GM18520 (cell line): ENCODE results near the gene SOCS4.
A peak's percentile ranks its signal among the peaks of the same experiment; 100 is the strongest.
"Not testable (repeated sequence)": the region's sequence is repeated elsewhere in the genome, so short reads cannot be mapped to it uniquely, and the experiment has no call there.

Experiments
- ATAC-seq: cut with Tn5 transposase; IDR thresholded peaks from one replicate; pipeline ENCODE4 v1.9.1; 2021; ENCODE audit not compliant: unreplicated experiment

SOCS4 gene, protein sequence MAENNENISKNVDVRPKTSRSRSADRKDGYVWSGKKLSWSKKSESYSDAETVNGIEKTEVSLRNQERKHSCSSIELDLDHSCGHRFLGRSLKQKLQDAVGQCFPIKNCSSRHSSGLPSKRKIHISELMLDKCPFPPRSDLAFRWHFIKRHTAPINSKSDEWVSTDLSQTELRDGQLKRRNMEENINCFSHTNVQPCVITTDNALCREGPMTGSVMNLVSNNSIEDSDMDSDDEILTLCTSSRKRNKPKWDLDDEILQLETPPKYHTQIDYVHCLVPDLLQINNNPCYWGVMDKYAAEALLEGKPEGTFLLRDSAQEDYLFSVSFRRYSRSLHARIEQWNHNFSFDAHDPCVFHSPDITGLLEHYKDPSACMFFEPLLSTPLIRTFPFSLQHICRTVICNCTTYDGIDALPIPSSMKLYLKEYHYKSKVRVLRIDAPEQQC

DNA sequence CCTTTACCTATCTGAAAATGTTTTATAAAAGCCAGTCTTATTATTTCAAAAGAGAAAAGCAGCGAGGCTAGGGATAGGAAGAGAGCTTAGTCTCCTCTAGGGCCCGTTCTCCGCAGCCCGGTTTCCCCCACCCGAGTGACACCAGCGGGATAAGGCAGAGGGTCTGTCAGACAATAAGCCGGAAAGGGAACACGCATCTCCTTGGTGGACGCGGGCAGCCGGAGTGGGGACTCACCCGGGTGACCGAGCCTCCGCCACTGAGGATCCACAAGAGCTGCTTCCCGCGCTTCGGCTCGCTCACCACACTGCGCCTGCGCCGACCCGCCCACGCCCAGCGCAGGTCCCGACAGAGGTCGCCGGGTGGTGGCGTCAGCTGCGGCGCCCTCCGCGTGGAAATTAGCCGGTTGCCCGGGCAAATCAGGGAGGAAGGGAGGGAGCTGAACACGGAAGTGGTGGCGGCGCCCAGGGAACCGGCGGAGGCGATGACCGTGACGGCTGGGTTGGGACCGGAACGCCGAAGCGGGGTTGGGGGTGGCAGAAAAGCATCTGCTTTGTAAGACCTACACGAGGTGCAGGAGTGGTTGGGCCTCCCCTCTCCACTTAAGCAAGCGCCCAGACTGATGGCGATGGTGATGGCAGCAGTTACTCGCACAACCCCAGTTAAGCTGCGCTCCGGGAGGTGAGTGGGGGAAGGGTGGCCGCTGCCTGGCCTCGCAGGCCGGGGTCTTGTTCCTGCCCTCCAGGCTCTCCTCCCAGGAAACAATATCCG, at the start of gene SOCS4, which contains the start of gene WDHD1:
TSS of gene SOCS4 (plus strand) at position 444 of the 769 bp plus-strand sequence. CDS start 15,806 bp downstream, outside the sequence.
TSS of gene WDHD1 (minus strand) at position 307 of the 769 bp plus-strand sequence. CDS start 312 bp downstream, outside the sequence.
- peak; percentile 79 for ATAC-seq

GRCh38 chr14:54979039-54979438, 48.0 kb upstream of the SOCS4 start:
- ATAC-seq, result no peak

DNA sequence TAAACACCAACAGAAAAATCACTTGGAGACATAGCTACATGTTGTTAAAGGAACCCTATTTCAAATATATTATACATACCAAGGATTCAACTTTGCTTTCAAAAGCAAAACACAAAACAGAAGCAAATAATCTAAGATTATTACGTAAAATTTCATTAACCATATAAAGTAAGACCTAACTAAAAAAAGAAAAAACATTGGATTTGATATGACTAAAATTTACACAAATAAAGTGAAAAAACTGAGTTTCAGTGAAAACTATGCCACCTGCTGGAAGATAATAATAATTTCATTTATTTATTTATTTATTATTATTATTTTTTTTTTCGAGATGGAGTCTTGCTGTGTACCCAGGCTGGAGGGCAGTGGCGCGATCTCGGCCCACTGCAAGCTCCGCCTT, 45.3 kb upstream of the SOCS4 start:
- ATAC-seq, result no peak

DNA sequence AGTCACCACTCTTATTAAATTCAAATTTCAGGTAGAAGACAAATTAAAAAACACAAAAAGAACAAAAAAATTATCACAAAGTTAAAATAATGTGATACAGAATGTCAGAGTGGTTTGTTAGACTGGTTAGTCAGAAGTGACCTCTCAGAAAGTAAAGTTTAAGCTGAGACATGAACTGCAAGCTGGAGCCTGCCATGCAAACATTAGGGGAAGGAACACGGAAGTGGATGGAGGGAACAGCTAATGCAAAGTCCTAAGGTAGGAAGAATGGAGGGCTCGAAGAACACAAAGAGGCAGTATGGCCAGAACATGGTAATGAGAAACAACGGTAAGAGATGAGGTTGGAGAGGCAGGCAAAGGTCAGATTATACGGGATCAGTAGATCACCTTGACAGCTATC, 41.9 kb upstream of the SOCS4 start:
- ATAC-seq, result no peak

GRCh38 chr14:55000381-55000780, 26.7 kb upstream of the SOCS4 start:
- no peak for ATAC-seq

GRCh38 chr14:55005071-55005470, 22.0 kb upstream of the SOCS4 start:
- no peak for ATAC-seq

DNA sequence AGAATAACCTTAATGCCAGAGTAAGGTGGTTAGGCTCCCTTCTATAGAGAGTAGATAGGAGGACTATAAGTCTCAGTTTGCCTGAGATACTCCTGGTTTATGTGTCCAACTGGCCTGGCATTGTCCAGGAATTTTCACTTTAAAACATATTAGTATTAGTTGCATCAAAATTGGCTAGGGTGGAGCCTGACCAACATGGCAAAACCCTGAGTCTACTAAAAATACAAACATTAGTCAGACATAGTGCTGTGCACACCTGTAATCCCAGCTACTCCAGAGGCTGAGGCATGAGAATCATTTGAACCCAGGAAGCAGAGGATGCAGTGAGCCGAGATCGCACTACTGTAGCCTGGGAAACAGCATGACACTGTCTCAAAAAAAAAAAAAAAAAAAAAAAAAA, 12.0 kb upstream of the SOCS4 start:
- ATAC-seq, result no peak

DNA sequence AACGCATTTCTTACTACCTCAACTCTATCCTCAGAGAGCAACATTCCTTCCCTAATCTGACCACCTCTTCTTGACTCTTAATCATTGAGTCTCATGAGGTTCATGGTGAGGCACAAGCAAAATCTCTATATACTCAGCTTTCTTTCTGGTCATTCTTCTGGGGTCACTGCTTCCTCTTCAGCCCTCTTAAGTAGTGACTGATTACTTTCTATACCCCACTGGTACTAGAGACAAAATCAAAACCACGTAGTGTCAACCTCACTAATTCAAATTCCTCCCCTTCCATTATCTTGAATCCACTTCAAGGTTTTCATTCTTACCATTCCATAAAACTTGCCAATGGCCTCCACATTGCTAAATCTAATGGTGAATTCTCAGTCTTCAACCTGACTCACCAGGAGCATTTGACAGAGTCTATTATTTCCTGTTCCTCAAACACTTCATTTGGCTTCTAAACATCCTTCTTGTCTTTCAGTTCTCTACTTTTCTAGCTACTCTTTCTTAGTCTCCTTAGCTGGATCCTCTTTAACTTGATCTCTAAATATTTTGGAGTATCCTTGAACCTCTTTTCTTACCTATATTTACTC, 7.0 kb upstream of the SOCS4 start:
- ATAC-seq, result no peak

DNA sequence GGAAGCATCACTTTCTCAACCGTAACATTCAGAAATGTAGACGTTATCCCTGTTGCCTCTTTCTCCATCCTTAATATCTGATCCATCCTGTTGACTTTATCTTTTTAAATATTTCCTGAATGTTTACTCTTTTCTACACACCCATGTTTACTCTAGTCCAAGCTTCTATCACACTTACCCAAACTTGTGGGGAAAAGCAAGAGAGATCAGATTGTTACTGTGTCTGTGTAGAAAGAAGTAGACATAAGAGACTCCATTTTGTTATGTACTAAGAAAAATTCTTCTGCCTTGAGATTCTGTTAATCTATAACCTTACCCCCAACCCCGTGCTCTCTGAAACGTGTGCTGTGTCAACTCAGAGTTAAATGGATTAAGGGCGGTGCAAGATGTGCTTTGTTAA, 2.7 kb upstream of the SOCS4 start:
- ATAC-seq, result not testable (repeated sequence)

DNA sequence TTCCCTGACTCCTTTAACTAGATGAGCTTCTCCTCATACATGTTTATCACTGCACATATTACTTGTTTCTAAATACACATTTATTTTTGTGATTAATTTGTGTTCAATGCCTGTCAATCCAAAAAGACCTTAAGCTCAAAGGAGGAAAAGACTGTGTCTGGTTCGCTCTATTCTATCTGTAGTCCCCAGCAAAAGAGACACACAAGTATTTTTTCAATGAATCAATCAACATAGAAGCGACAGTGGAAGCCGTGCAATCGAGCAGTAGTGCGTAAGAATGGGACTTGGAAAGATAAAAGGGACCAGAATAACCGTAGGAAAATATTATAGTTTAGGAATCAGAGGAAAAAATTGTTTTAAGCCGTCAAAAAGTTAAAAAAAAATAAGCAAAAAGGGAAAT, 1.1 kb upstream of the SOCS4 start:
- ATAC-seq, result no peak

DNA sequence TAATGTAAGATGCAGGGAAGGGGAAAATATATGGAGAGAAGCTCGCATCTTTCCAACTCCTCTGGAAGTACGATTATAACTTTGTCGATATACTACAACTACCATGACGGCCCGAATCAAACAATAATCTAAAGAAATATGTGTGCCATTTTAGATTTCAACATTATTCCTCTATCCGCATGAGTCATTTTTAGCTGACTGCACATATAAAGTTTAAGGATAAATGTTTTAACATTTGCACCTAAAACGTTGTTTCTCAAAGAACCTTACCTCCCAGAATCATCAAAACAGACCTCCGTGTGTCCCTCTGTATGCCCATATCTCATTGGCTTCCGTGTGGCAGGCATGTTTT, 619 bp upstream of the SOCS4 start:
- no peak for ATAC-seq

DNA sequence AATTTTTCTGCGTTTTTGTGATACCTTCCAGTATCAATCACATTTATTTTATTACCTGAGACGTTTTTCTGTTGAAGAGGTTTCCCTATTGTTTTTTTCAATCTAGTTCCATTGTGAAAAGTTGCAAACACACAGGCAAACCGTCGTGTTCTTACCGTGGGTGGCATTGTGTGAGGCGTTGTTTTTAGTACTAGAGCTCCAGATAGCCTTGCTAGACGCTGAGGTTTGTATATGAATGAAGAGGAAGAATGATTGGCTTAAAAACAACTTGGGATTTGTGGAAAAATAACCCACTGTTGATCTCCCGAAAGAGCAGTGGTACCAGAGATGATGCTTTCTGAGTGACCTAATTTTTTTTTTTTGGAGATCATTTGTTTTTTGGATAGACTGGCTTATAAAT, 1.0 kb downstream of the SOCS4 start:
- ATAC-seq, result no peak

GRCh38 chr14:55028476-55028875, 1.4 kb downstream of the SOCS4 start:
- ATAC-seq, result no peak

DNA sequence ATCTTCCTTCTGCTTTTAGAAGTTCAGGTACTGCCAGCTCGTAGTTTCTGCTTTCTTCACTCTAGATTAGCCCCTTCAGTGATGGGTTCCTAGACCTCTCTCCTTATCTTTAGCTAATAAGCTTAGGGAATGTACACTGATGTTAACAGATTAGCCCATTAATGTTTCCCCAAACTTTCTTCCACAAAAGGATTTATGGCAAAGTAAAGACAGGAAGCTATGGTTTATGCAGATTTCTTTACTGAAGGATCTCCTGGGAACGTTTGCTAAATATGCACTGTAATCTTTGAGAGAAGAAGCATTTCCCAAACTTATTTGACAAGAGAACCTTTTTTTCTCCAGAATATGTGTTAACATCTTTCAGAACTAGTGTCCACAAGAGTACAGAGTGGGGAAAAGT, 4.2 kb downstream of the SOCS4 start:
- no peak for ATAC-seq

- ATAC-seq, result not testable (repeated sequence)
These were observed 11.0 kb downstream of the SOCS4 start for GRCh38 chr14:55037995-55038394.

- ATAC-seq, result no peak
These were observed 11.7 kb downstream of the SOCS4 start for GRCh38 chr14:55038708-55039107.

- ATAC-seq, result no peak
These were observed 16.5 kb downstream of the SOCS4 start for GRCh38 chr14:55043528-55043927.

- no peak for ATAC-seq
These were observed 18.1 kb downstream of the SOCS4 start for GRCh38 chr14:55045087-55045486.

GRCh38 chr14:55047301-55048053, 20.4 kb downstream of the SOCS4 start:
- no peak for ATAC-seq

GRCh38 chr14:55048900-55049436, 21.9 kb downstream of the SOCS4 start:
- ATAC-seq, result no peak

DNA sequence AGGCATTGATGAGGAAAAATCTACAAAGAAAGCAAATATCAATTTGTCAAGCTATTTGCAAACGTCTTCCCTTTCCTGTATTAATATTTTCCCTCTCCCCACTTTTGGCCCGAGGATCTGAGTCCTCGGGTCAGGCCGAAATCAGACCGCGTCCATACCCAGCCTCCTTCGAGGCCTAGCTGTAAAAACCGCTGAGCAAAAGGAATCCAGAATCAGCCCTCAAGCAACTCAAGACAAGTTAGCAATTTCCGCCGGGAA, 24.1 kb downstream of the SOCS4 start:
- ATAC-seq, result no peak
